Bronchial epithelial cell (primary cell): ENCODE data around the gene OR52I2. TPM values are rescaled to one million over a fixed set of nuclear protein-coding genes. Genes with fewer than 3 reads are reported as not detected.

Experiments used
- DNase-seq: peaks from one replicate; pipeline ENCODE4 v3.0.0-alpha.2; 2010; ENCODE audit warnings: low read depth
- FAIRE-seq: peaks from 2 replicates; lab custom pipeline; 2011; peaks lifted over from hg19 to GRCh38; lab: Jason Lieb, UNC
- H3K27me3 ChIP-seq: 2 replicates; pipeline ENCODE4 v1.5.1; 2011; ENCODE audit warnings: low read length; ENCODE audit not compliant: control insufficient read depth, insufficient read depth
- H3K36me3 ChIP-seq: 2 replicates; pipeline ENCODE4 v1.5.1; 2011; ENCODE audit warnings: low read length; ENCODE audit not compliant: control insufficient read depth, insufficient read depth
- H3K4me3 ChIP-seq: 2 replicates; pipeline ENCODE4 v1.5.1; 2011; ENCODE audit warnings: mild to moderate bottlenecking, low read depth, low read length, control low read depth
- CTCF ChIP-seq: IDR thresholded peaks from 2 replicates; pipeline ENCODE4 v1.5.1; 2011; ENCODE audit warnings: mild to moderate bottlenecking, moderate library complexity, low read length, control low read depth, inconsistent platforms; ENCODE audit not compliant: insufficient read depth, severe bottlenecking
- total RNA-seq: library from RNA; depleted of rRNA; stranded (reverse); fragments of >200 nt; gene quantifications from 2 replicates; pipeline ENCODE4 v1.2.1, GENCODE V29; 2014

Gene OR52I2
- total RNA-seq, 1 donor from 2014 or later: not detected

- Histone ChIP-seq H3K27me3 (no peaks in the 10 kb centered on the region), H3K36me3 (no peaks in the 10 kb centered on the region), H3K4me3 (no peak overlapping the region)
- no peak for TF ChIP-seq CTCF
- FAIRE-seq: no peak
- no peak for DNase-seq
These were observed 54.6 kb downstream of the OR52I2 start for GRCh38 chr11:4636136-4636535.

DNA sequence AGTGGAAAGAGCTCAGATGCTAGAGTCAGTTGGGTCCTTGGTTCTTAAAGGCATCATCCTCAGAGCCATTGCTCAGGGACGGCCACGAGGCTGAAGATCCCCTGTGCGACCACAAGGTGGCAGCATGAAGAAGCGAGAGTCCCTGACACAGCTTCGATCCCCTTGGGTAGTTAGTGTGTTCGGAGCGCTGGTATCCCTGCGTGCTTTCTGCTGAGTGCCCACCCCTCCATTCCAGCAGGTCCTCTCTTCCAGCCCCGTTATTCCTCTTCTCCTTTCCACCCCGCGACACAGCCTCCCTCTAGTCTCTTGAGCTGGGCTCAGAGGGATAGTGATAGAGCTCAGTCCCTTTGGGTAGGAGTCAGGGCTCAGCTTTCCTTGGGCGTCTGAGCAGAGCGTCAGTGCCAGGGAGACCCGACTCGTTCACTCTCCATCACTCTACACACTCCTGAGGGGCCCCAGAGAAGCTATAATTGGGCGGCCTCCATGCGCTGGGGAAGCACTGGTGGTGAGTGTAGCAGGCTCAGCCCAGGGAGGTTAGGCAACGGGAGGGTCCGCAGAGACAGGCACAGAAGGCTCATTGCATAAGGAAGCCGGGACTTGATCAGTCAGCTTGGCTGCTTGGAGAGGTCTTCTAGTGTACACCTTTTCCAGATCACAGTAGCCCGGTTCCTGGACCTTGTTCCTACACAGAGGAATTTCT is 55.6 kb downstream of the OR52I2 start, which contains the start of gene OR51D1:
TSS of gene OR51D1 (plus strand) at position 516 of the 700 bp plus-strand sequence. CDS start 2,314 bp downstream, outside the sequence.
- DNase-seq: peak; percentile 52
- Histone ChIP-seq H3K27me3 (no peaks in the 10 kb centered on the region), H3K4me3 (no peak within 1 kb of the TSS), H3K36me3 (no peaks in the 10 kb centered on the region)
- TF ChIP-seq CTCF: peak; percentile 99
- no peak for FAIRE-seq

DNA sequence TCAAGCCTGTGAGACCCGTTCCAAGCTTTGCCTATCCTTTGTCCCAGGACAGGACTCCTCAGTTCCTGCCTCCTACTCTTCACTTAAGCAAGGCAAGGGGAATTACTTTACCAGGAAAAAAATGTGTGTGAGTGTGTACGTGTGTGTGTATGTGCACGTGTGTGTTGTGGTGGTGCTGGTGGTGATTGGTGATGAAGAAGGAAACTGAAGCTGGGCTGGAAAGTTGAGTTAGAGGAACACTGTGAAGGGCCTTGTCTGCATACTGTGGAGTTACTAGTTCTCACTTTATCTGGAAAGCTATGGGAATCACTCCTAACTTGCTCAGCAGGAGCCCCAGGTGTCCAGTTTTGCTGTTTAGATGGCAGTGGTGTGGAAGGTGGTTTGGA is 56.1 kb downstream of the OR52I2 start:
- FAIRE-seq: no peak
- Histone ChIP-seq H3K27me3 (no peaks in the 10 kb centered on the region), H3K4me3 (no peak overlapping the region), H3K36me3 (no peaks in the 10 kb centered on the region)
- TF ChIP-seq CTCF: no peak
- no peak for DNase-seq

DNA sequence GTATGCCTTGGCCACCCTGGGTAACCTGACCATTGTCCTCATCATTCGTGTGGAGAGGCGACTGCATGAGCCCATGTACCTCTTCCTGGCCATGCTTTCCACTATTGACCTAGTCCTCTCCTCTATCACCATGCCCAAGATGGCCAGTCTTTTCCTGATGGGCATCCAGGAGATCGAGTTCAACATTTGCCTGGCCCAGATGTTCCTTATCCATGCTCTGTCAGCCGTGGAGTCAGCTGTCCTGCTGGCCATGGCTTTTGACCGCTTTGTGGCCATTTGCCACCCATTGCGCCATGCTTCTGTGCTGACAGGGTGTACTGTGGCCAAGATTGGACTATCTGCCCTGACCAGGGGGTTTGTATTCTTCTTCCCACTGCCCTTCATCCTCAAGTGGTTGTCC is 58.4 kb downstream of the OR52I2 start:
- Histone ChIP-seq H3K4me3 (no peak overlapping the region), H3K36me3 (no peaks in the 10 kb centered on the region), H3K27me3 (no peaks in the 10 kb centered on the region)
- no peak for TF ChIP-seq CTCF
- FAIRE-seq (no peak), DNase-seq (no peak)

DNA sequence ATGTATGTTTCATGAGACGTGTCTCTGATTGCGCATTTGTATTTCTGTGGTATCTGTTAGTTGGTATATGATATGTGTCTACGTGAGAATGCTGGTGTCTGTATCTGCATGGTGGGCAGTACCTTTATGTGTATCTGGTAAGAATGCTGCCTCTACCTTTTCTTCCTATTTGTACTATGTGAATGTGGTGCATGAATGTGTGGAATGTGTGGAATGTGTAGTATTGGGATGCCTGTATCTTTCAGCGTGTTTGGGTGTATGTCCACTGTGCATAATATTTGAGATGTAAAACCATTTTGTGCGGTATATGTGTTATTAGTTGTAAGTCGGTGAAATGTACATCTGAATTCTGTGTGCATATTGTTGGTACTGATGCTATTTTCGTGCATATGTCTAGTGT is 60.0 kb downstream of the OR52I2 start:
- Histone ChIP-seq H3K27me3 (no peaks in the 10 kb centered on the region), H3K4me3 (no peak overlapping the region), H3K36me3 (no peaks in the 10 kb centered on the region)
- TF ChIP-seq CTCF: no peak
- no peak for FAIRE-seq
- no peak for DNase-seq

DNA sequence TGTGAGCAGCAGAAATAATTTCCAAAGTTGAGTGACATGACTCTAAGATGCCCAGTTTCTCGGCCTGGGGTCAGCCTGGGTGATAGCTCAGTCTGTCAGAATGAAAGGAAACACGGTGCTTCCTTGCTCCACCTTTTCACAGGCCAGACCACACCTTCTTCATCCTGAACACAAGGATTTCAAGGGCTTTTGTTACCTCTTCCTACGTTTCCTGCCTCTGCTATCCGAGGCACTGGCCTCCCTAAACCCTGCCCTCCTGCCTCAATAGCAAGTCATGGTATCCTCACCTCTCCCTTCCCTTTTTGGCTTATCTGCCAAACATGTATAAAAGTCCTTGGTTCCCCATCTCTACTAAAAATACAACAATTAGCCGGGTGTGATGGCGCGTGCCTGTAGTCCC is 60.5 kb downstream of the OR52I2 start:
- no peak for TF ChIP-seq CTCF
- DNase-seq (no peak), FAIRE-seq (no peak)
- Histone ChIP-seq H3K36me3 (no peaks in the 10 kb centered on the region), H3K27me3 (no peaks in the 10 kb centered on the region), H3K4me3 (no peak overlapping the region)
